NB4 (cell line): Measurements from ENCODE around the gene MAGEF1.

Experiments
- DNase-seq: peaks from one replicate; pipeline ENCODE4 v3.0.0; 2010; ENCODE audit warnings: low read depth
- H3K4me3 ChIP-seq: one replicate; pipeline ENCODE4 v1.5.1; 2011; ENCODE audit warnings: mild to moderate bottlenecking, low read depth, low read length, moderate library complexity
- CTCF ChIP-seq: IDR thresholded peaks from one replicate; pipeline ENCODE4 v1.5.1; 2012; ENCODE audit warnings: low read depth, low read length
- MAX ChIP-seq: IDR thresholded peaks from 2 replicates; pipeline ENCODE4 v1.6.1; 2011; ENCODE audit warnings: low read depth, low read length
- MYC ChIP-seq: IDR thresholded peaks from 2 replicates; pipeline ENCODE4 v1.6.1; 2011; ENCODE audit warnings: low read depth, low read length
- POLR2A ChIP-seq: IDR thresholded peaks from 2 replicates; pipeline ENCODE4 v1.6.1; 2011; ENCODE audit warnings: mild to moderate bottlenecking; ENCODE audit not compliant: insufficient read length; ENCODE audit errors: extremely low read depth

MAGEF1 gene

GRCh38 chr3:184672335-184672734 is 39.5 kb downstream of the MAGEF1 start:
- no peak overlapping the region for H3K4me3 ChIP-seq
- no peak for TF ChIP-seq POLR2A
- TF ChIP-seq CTCF, result no peak
- no peak for TF ChIP-seq MYC
- TF ChIP-seq MAX, result no peak
- DNase-seq, result no peak

GRCh38 chr3:184670091-184670602 is 41.7 kb downstream of the MAGEF1 start:
- no peak for DNase-seq
- H3K4me3 ChIP-seq, result no peak overlapping the region
- no peak for TF ChIP-seq MAX
- no peak for TF ChIP-seq CTCF
- TF ChIP-seq POLR2A, result no peak
- TF ChIP-seq MYC, result no peak

GRCh38 chr3:184669578-184669977 is 42.3 kb downstream of the MAGEF1 start:
- TF ChIP-seq MAX (no peak), CTCF (no peak), MYC (no peak), POLR2A (no peak)
- no peak for DNase-seq
- no peak overlapping the region for H3K4me3 ChIP-seq

- H3K4me3 ChIP-seq, result no peak overlapping the region
- no peak for TF ChIP-seq CTCF
- no peak for TF ChIP-seq MYC
- TF ChIP-seq POLR2A, result no peak
- DNase-seq, result no peak
These were observed 45.4 kb downstream of the MAGEF1 start for GRCh38 chr3:184666442-184666841.

- no peak for DNase-seq
- TF ChIP-seq MAX (no peak), POLR2A (no peak), MYC (no peak), CTCF (no peak)
- no peak overlapping the region for H3K4me3 ChIP-seq
These were observed 46.8 kb downstream of the MAGEF1 start for GRCh38 chr3:184665101-184665500.

GRCh38 chr3:184663756-184664155 is 48.1 kb downstream of the MAGEF1 start:
- no peak overlapping the region for H3K4me3 ChIP-seq
- no peak for DNase-seq
- TF ChIP-seq MYC, result no peak
- no peak for TF ChIP-seq POLR2A
- no peak for TF ChIP-seq CTCF
- no peak for TF ChIP-seq MAX
